ENCODE measurements around the gene SLC31A1. TPM values are rescaled to one million over a fixed set of nuclear protein-coding genes. Genes with fewer than 3 reads are reported as not detected.

Gene SLC31A1
- total RNA-seq, 1 experiment from 2014 or later = 34.4 TPM

GRCh38 chr9:113241161-113241560 lies 19.8 kb downstream of the SLC31A1 start:
- Histone ChIP-seq H2BK12ac (ENCODE audit: insufficient read length, low read depth, low read length) (no peak overlapping the region), H3K79me2 (ENCODE audit: insufficient read depth, low read length) (no peaks in the 10 kb centered on the region), H3K4me2 (ENCODE audit: insufficient read depth, insufficient read length, low read length) (no peak overlapping the region), H3K23me2 (ENCODE audit: insufficient read length, low read depth, low read length, poor library complexity, severe bottlenecking) (no peaks in the 10 kb centered on the region), H4K20me1 (ENCODE audit: control insufficient read depth, insufficient read depth, insufficient read length) (no peaks in the 10 kb centered on the region), H3K18ac (ENCODE audit: insufficient read length, low read depth, low read length) (no peak overlapping the region), H3K23ac (ENCODE audit: insufficient read length, low read depth, low read length) (no peak overlapping the region), H3K27me3 (ENCODE audit: insufficient read depth, low read length) (no peaks in the 10 kb centered on the region), H2BK120ac (ENCODE audit: low read depth, low read length, poor library complexity, severe bottlenecking) (no peak overlapping the region), H2BK15ac (ENCODE audit: low read depth, low read length) (no peak overlapping the region), H3K14ac (ENCODE audit: insufficient read depth, low read length) (no peak overlapping the region), H3K4ac (ENCODE audit: low read depth, low read length) (no peak overlapping the region), H3K4me1 (ENCODE audit: insufficient read depth, low read length) (no peaks in the 10 kb centered on the region), H4K5ac (ENCODE audit: insufficient read length, low read depth, low read length) (no peak overlapping the region), H3K9me3 (ENCODE audit: control insufficient read depth, low read depth, low read length) (no peaks in the 10 kb centered on the region), H3K27ac (ENCODE audit: insufficient read length, low read depth, low read length) (no peak overlapping the region), H3K9ac (ENCODE audit: extremely low read depth, insufficient read length, low read length) (no peak overlapping the region), H2BK5ac (ENCODE audit: insufficient read length, low read length) (no peak overlapping the region), H2BK20ac (ENCODE audit: low read depth, low read length, poor library complexity, severe bottlenecking) (no peak overlapping the region), H3K79me1 (ENCODE audit: insufficient read depth, low read depth, low read length, poor library complexity, severe bottlenecking) (no peaks in the 10 kb centered on the region), H4K8ac (replicated peaks; ENCODE audit: insufficient read length, low read depth, low read length) (no peak overlapping the region), H2AFZ (ENCODE audit: low read length) (no peak overlapping the region), H4K91ac (ENCODE audit: insufficient read length, low read depth, low read length) (no peak overlapping the region), H3K56ac (ENCODE audit: insufficient read length, low read depth, low read length) (no peak overlapping the region), H2AK5ac (ENCODE audit: insufficient read length, low read length) (no peak overlapping the region), H3T11ph (ENCODE audit: low read length) (no peak overlapping the region)
- Mint-ChIP-seq H3K36me3 (ENCODE audit: insufficient read depth in 1 of 3, low read depth in 3 of 3) (no peaks in the 10 kb centered on the region), H3K27me3 (ENCODE audit: low read depth) (no peaks in the 10 kb centered on the region), H3K27ac (no peak overlapping the region), H3K9me3 (no peaks in the 10 kb centered on the region), H3K4me1 (peaks cover 7 to 18% of the 10 kb centered on the region in 2 experiments; a peak in 3 of 4 replicates), H3K4me3 (no peak overlapping the region)
- no CpG with 5 or more reads among the region's 2 CpGs for WGBS (ENCODE audit: extremely low coverage, insufficient read length, low lambda C conversion rate)
- DNase-seq = no peak
- TF ChIP-seq, protein P1, sequence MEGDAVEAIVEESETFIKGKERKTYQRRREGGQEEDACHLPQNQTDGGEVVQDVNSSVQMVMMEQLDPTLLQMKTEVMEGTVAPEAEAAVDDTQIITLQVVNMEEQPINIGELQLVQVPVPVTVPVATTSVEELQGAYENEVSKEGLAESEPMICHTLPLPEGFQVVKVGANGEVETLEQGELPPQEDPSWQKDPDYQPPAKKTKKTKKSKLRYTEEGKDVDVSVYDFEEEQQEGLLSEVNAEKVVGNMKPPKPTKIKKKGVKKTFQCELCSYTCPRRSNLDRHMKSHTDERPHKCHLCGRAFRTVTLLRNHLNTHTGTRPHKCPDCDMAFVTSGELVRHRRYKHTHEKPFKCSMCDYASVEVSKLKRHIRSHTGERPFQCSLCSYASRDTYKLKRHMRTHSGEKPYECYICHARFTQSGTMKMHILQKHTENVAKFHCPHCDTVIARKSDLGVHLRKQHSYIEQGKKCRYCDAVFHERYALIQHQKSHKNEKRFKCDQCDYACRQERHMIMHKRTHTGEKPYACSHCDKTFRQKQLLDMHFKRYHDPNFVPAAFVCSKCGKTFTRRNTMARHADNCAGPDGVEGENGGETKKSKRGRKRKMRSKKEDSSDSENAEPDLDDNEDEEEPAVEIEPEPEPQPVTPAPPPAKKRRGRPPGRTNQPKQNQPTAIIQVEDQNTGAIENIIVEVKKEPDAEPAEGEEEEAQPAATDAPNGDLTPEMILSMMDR (conservative IDR thresholded peaks at IDR 0.05) = no peak

All from H9 (cell line).